ENCODE results near the gene PARVB.
"Not testable (repeated sequence)": the region's sequence is repeated elsewhere in the genome, so short reads cannot be mapped to it uniquely, and the experiment has no call there.

PARVB gene

GRCh38 chr22:44110656-44111055 is 86.6 kb downstream of the PARVB start:
- DNase-seq (ENCODE audit: low spot score) = not testable (repeated sequence)

- no peak for DNase-seq (ENCODE audit: low spot score)
These were observed 87.6 kb downstream of the PARVB start for GRCh38 chr22:44111562-44112155.

GRCh38 chr22:44112191-44112590 is 88.1 kb downstream of the PARVB start:
- no peak for DNase-seq (ENCODE audit: low spot score)

- no peak for DNase-seq (ENCODE audit: low spot score)
These were observed 92.2 kb downstream of the PARVB start for GRCh38 chr22:44116331-44116730.

- no peak for DNase-seq (ENCODE audit: low spot score)
These were observed 92.9 kb downstream of the PARVB start for GRCh38 chr22:44116755-44117684.

GRCh38 chr22:44117746-44118145 is 93.6 kb downstream of the PARVB start:
- DNase-seq (ENCODE audit: low spot score) = no peak

GRCh38 chr22:44118645-44119315 is 94.7 kb downstream of the PARVB start:
- DNase-seq (ENCODE audit: low spot score) = no peak

GRCh38 chr22:44119669-44120313 is 95.7 kb downstream of the PARVB start:
- DNase-seq (ENCODE audit: low spot score) = no peak

- no peak for DNase-seq (ENCODE audit: low spot score)
These were observed 96.2 kb downstream of the PARVB start for GRCh38 chr22:44120314-44120704.

GRCh38 chr22:44125421-44125820 is 101.3 kb downstream of the PARVB start:
- DNase-seq (ENCODE audit: low spot score) = no peak

GRCh38 chr22:44126807-44127206 is 102.7 kb downstream of the PARVB start:
- no peak for DNase-seq (ENCODE audit: low spot score)

GRCh38 chr22:44127356-44127755 is 103.3 kb downstream of the PARVB start:
- DNase-seq (ENCODE audit: low spot score) = no peak

- no peak for DNase-seq (ENCODE audit: low spot score)
These were observed 105.0 kb downstream of the PARVB start for GRCh38 chr22:44128958-44129618.

GRCh38 chr22:44129619-44129976 is 105.5 kb downstream of the PARVB start:
- DNase-seq (ENCODE audit: low spot score) = no peak

- DNase-seq (ENCODE audit: low spot score) = no peak
These were observed 106.1 kb downstream of the PARVB start for GRCh38 chr22:44130076-44130711.

GRCh38 chr22:44131412-44131811 is 107.3 kb downstream of the PARVB start:
- DNase-seq (ENCODE audit: low spot score) = no peak

GRCh38 chr22:44131989-44132685 is 108.0 kb downstream of the PARVB start:
- DNase-seq (ENCODE audit: low spot score) = no peak

GRCh38 chr22:44132724-44133123 is 108.6 kb downstream of the PARVB start:
- no peak for DNase-seq (ENCODE audit: low spot score)

GRCh38 chr22:44133161-44133560 is 109.1 kb downstream of the PARVB start:
- no peak for DNase-seq (ENCODE audit: low spot score)

GRCh38 chr22:44133901-44134571 is 109.9 kb downstream of the PARVB start:
- DNase-seq (ENCODE audit: low spot score) = no peak
